GM19452 (cell line): ENCODE results near the gene CLDN1.
"Not testable (repeated sequence)": the region's sequence is repeated elsewhere in the genome, so short reads cannot be mapped to it uniquely, and the experiment has no call there.

Experiments
- ATAC-seq: cut with Tn5 transposase; IDR thresholded peaks from one replicate; pipeline ENCODE4 v1.9.1; 2021; ENCODE audit not compliant: unreplicated experiment

CLDN1 gene

GRCh38 chr3:190294030-190294429 lies 28.2 kb downstream of the CLDN1 start:
- ATAC-seq = no peak

GRCh38 chr3:190293621-190294020 lies 28.6 kb downstream of the CLDN1 start:
- ATAC-seq = no peak

GRCh38 chr3:190291994-190292584 lies 30.2 kb downstream of the CLDN1 start:
- ATAC-seq = no peak

- ATAC-seq = no peak
Measured at GRCh38 chr3:190289989-190290388, 32.3 kb downstream of the CLDN1 start.

GRCh38 chr3:190288836-190289235 lies 33.4 kb downstream of the CLDN1 start:
- ATAC-seq = no peak

GRCh38 chr3:190286014-190286413 lies 36.2 kb downstream of the CLDN1 start:
- no peak for ATAC-seq

GRCh38 chr3:190281308-190282051 lies 40.8 kb downstream of the CLDN1 start:
- no peak for ATAC-seq

- no peak for ATAC-seq
Measured at GRCh38 chr3:190279690-190280089, 42.6 kb downstream of the CLDN1 start.

- ATAC-seq = no peak
Measured at GRCh38 chr3:190272747-190273146, 49.5 kb downstream of the CLDN1 start.

- ATAC-seq = no peak
Measured at GRCh38 chr3:190269101-190269500, 53.1 kb downstream of the CLDN1 start.

- ATAC-seq = not testable (repeated sequence)
Measured at GRCh38 chr3:190267464-190267863, 54.8 kb downstream of the CLDN1 start.

- ATAC-seq = no peak
Measured at GRCh38 chr3:190266913-190267290, 55.3 kb downstream of the CLDN1 start.

- no peak for ATAC-seq
Measured at GRCh38 chr3:190266265-190266912, 55.9 kb downstream of the CLDN1 start.

GRCh38 chr3:190265796-190266195 lies 56.5 kb downstream of the CLDN1 start:
- ATAC-seq = no peak

GRCh38 chr3:190265126-190265525 lies 57.1 kb downstream of the CLDN1 start:
- ATAC-seq = no peak

- no peak for ATAC-seq
Measured at GRCh38 chr3:190261740-190262139, 60.5 kb downstream of the CLDN1 start.

GRCh38 chr3:190261015-190261414 lies 61.2 kb downstream of the CLDN1 start:
- no peak for ATAC-seq

GRCh38 chr3:190260301-190260700 lies 61.9 kb downstream of the CLDN1 start:
- no peak for ATAC-seq

- no peak for ATAC-seq
Measured at GRCh38 chr3:190258634-190259033, 63.6 kb downstream of the CLDN1 start.
